Stimulated activated CD8-positive, alpha-beta memory T cell treated with anti-CD3 and anti-CD28 coated beads, Interleukin-7, amount 100 ng/mL, for 4 hours (primary cell): ENCODE results near the gene FGF8.

Experiments used
- DNase-seq, 2 donors: peaks; one replicate each; pipeline ENCODE4 v3.0.0-alpha.2; 2020; ENCODE audit warnings: low read depth in 2 of 2

Gene FGF8

GRCh38 chr10:101781984-101782810, 6.3 kb upstream of the FGF8 start:
- DNase-seq = no peak

- no peak for DNase-seq
These were observed 5.7 kb upstream of the FGF8 start for GRCh38 chr10:101781655-101781983.

- peak; percentile 43 to 48 for DNase-seq
These were observed 5.1 kb upstream of the FGF8 start for GRCh38 chr10:101780818-101781654.

GRCh38 chr10:101780187-101780817, 4.4 kb upstream of the FGF8 start:
- no peak for DNase-seq

- DNase-seq = peak; percentile 52 to 74
These were observed 3.8 kb upstream of the FGF8 start for GRCh38 chr10:101779544-101780186.

- no peak for DNase-seq
These were observed 3.0 kb upstream of the FGF8 start for GRCh38 chr10:101778781-101779543.

- DNase-seq = no peak
These were observed 2.4 kb upstream of the FGF8 start for GRCh38 chr10:101778151-101778780.

- DNase-seq = no peak
These were observed 1.8 kb upstream of the FGF8 start for GRCh38 chr10:101777619-101778145.

- no peak for DNase-seq
These were observed 375 bp upstream of the FGF8 start for GRCh38 chr10:101776161-101776817.

GRCh38 chr10:101774589-101775272, 1.2 kb downstream of the FGF8 start:
- no peak for DNase-seq

- DNase-seq = no peak
These were observed 1.9 kb downstream of the FGF8 start for GRCh38 chr10:101773923-101774588.

GRCh38 chr10:101772895-101773761, 2.8 kb downstream of the FGF8 start:
- DNase-seq = no peak

- DNase-seq = no peak
These were observed 3.7 kb downstream of the FGF8 start for GRCh38 chr10:101772017-101772894.

GRCh38 chr10:101771380-101771779, 4.5 kb downstream of the FGF8 start:
- no peak for DNase-seq

GRCh38 chr10:101770331-101771215, 5.3 kb downstream of the FGF8 start:
- DNase-seq = no peak
